ENCODE results near the gene HMCN2.

Gene HMCN2

DNA sequence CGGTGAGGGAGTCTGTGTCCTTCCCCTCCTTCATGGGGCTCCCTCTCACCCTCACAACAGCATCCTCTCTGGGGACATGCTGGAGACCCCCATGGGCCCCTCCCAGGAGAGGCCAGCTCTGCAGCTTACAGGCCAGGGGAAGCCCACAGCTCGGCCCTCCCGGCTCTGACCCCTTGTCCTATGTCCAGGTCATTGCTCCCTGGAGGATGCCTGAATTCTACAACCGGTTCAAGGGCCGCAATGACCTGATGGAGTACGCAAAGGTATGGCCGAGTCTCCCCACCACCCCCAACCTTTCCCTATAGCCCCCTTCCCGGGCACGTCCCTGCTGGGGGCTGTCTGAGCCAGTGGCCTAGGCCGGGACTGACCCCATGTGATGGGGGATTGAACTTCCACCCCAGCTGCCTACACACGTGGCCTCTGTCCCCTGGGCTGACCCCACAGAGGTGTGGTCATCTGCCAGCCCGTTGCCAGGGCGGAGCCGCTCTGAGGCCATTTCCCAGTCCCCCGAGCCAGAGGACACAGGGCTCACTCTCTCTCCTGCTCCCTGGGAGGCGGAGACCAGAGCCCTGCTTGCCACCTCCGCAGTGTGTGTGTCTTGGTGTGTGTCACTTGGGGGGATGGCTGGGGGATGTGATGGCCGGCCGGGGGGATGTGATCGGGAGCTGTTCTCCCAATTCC, 201.1 kb downstream of the HMCN2 start:
- DNase-seq (ENCODE audit: low spot score), result no peak

DNA sequence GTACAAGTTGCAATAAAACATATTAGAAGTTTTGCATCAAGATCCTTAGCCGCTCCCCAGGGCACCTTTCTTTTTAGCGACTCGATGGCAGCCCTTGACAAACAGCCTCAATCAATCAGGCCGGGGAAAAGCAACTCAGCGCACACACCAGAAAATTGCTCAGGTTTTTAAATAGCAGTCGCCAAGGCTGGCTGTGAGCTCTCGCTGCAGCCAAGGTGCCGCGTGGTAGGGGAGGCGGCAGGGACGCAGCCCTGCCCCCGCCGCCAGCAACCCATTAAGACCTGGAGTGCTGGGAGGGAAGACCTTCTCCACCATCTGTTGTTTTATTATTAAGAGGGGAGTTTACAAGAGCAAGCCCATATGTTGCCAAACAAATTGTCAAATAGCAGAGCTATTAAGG, 201.8 kb downstream of the HMCN2 start:
- DNase-seq (ENCODE audit: low spot score), result no peak

More for the DNA sequence above, 201.1 kb downstream of the HMCN2 start:
- in situ Hi-C loops (cut with MboI; ENCODE audit: low sequenced_read_pairs, unreplicated experiment), result loop anchor here (25.0 kb wide), 1 partner anchor 221 kb away; the partner anchor contains the start of gene EXOSC2
- TF ChIP-seq, protein P1, sequence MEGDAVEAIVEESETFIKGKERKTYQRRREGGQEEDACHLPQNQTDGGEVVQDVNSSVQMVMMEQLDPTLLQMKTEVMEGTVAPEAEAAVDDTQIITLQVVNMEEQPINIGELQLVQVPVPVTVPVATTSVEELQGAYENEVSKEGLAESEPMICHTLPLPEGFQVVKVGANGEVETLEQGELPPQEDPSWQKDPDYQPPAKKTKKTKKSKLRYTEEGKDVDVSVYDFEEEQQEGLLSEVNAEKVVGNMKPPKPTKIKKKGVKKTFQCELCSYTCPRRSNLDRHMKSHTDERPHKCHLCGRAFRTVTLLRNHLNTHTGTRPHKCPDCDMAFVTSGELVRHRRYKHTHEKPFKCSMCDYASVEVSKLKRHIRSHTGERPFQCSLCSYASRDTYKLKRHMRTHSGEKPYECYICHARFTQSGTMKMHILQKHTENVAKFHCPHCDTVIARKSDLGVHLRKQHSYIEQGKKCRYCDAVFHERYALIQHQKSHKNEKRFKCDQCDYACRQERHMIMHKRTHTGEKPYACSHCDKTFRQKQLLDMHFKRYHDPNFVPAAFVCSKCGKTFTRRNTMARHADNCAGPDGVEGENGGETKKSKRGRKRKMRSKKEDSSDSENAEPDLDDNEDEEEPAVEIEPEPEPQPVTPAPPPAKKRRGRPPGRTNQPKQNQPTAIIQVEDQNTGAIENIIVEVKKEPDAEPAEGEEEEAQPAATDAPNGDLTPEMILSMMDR (IDR thresholded peaks at IDR 0.05; ENCODE audit: borderline replicate concordance, control extremely low read depth, extremely low read depth, insufficient read depth, missing control alignments), result no peak

DNA sequence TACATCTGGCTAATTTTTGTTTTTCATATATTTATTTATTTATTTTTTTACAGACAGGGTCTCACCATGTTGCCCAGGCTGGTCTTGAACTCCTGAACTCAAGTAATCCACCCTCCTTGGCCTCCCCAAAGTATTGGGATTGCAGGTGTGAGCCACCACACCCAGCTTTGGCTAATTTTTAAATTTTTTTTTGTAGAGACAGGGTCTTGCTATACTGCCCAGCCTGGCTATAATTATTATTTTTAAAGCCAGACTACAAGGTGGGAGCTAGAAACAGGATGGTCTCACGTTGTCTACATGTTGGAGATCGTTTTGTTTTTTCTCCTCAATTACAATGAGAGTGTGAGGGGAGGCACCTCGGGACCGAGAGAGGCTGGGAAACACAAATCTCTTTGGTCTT, 203.0 kb downstream of the HMCN2 start:
- TF ChIP-seq, protein P1 (IDR thresholded peaks at IDR 0.05; ENCODE audit: borderline replicate concordance, control extremely low read depth, extremely low read depth, insufficient read depth, missing control alignments), result no peak
- in situ Hi-C loops (cut with MboI; ENCODE audit: low sequenced_read_pairs, unreplicated experiment), result loop anchor here (25.0 kb wide), 1 partner anchor 219 kb away; the partner anchor contains the start of gene EXOSC2
- no peak for DNase-seq (ENCODE audit: low spot score)

More for the DNA sequence above, 201.8 kb downstream of the HMCN2 start:
- TF ChIP-seq, protein P1 (IDR thresholded peaks at IDR 0.05; ENCODE audit: borderline replicate concordance, control extremely low read depth, extremely low read depth, insufficient read depth, missing control alignments), result no peak
- in situ Hi-C loops (cut with MboI; ENCODE audit: low sequenced_read_pairs, unreplicated experiment), result loop anchor here (25.0 kb wide), 1 partner anchor 220 kb away; the partner anchor contains the start of gene EXOSC2

DNA sequence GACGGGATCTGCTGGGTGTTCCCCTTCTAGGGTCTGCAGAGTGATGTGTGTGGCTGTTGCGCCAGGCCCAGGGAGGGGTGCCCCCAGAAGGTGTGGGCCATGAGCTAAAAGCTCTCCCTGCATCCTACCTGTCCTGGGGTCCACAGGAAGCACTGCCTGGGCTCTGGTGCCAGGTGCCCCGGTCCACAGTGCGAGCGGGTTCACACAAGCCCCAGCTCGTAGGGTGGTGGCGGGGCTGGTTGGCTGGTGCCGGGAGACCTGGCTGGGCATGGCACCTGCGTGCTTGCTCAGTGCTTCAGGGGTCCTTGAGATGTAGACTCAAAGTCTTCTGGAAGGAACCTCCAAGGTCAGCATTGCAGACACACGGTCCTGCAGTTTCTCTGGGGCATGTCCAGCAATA, 204.7 kb downstream of the HMCN2 start:
- DNase-seq (ENCODE audit: low spot score), result no peak
- TF ChIP-seq, protein P1 (IDR thresholded peaks at IDR 0.05; ENCODE audit: borderline replicate concordance, control extremely low read depth, extremely low read depth, insufficient read depth, missing control alignments), result no peak
- in situ Hi-C loops (cut with MboI; ENCODE audit: low sequenced_read_pairs, unreplicated experiment), result loop anchor here (25.0 kb wide), 1 partner anchor 217 kb away; the partner anchor contains the start of gene EXOSC2

DNA sequence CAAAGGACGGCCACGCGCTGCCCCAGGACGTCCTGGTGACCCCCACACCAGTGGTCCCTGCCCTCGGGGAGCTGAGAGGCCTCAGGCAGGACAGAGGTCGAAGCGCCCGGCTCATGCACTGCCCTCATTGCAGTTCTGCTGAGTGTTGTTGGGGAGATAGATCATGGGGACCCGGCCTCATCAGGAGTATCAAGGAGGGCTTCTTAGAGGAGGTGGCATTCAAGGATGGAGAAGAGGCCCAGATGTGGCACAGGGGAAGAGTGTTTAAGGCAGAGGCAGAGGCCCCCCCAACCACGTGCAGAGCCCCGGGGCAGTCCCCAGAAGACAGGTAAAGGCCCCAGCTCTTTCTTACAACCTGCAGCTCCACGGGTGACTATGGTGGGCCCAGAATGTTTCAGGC, 205.4 kb downstream of the HMCN2 start:
- no peak for DNase-seq (ENCODE audit: low spot score)
- TF ChIP-seq, protein P1 (IDR thresholded peaks at IDR 0.05; ENCODE audit: borderline replicate concordance, control extremely low read depth, extremely low read depth, insufficient read depth, missing control alignments), result no peak
- in situ Hi-C loops (cut with MboI; ENCODE audit: low sequenced_read_pairs, unreplicated experiment), result loop anchor here (25.0 kb wide), 1 partner anchor 216 kb away; the partner anchor contains the start of gene EXOSC2

DNA sequence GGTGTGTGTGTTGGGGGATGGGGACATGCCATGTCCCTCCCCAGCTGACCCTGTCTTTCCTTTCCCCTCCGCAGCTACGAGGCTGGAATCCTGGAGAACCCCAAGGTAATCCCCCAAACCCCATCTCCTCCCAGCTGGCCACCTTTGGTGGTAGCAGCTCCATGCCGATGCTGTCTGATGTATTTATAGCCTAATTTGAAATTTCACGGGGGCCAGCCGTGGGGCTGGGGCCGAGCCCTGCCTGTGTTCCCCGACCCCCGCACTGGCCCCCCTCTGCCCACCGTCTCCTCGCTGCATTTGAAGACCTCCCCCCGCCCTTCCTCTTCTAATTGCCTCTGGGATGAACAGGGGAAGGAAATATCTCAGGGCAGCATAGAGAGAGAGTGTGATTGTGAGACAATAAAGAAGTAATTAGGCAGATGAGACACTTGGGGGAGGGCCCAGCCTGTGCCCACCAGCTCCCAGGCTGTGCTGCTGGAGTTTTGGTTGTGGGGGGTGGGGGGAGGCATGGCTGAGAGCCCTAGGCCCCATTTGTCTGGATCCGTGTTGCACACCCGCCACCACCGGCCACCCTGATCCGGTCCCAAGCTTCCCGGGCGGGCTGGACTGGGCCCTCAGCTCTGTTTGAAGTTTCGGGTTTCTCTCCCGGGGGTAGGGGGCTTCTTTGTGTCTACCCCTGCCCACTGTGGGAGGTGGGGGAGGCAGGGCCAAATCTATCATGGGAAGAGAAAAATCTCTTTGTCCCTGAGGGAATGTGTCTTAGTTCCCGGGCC, 206.0 kb downstream of the HMCN2 start:
- in situ Hi-C loops (cut with MboI; ENCODE audit: low sequenced_read_pairs, unreplicated experiment), result loop anchor here (25.0 kb wide), 1 partner anchor 216 kb away; the partner anchor contains the start of gene EXOSC2

More for the DNA sequence above, 206.0 kb downstream of the HMCN2 start:
- DNase-seq (ENCODE audit: low spot score), result no peak
- TF ChIP-seq, protein P1 (IDR thresholded peaks at IDR 0.05; ENCODE audit: borderline replicate concordance, control extremely low read depth, extremely low read depth, insufficient read depth, missing control alignments), result no peak
